IMR-90 (cell line): ENCODE data around the gene INPP1.

Experiments
- CEBPB ChIP-seq: IDR thresholded peaks from 2 replicates; pipeline ENCODE4 v1.6.1; 2012; ENCODE audit warnings: low read depth, low read length, improper control_type of control experiment
- POLR2A ChIP-seq: IDR thresholded peaks from 2 replicates; pipeline ENCODE4 v1.6.1; 2012; ENCODE audit warnings: mild to moderate bottlenecking, low read depth, low read length
- RFX5 ChIP-seq: IDR thresholded peaks from 2 replicates; pipeline ENCODE4 v1.8.0; 2012; ENCODE audit warnings: low read depth, mild to moderate bottlenecking, low read length, moderate library complexity
- TF ChIP-seq, protein P1 (sequence below): conservative IDR thresholded peaks from 2 replicates; pipeline ENCODE4 v1.5.1; 2012; ENCODE audit warnings: mild to moderate bottlenecking, low read depth, low read length, improper control_type of control experiment

DNA sequence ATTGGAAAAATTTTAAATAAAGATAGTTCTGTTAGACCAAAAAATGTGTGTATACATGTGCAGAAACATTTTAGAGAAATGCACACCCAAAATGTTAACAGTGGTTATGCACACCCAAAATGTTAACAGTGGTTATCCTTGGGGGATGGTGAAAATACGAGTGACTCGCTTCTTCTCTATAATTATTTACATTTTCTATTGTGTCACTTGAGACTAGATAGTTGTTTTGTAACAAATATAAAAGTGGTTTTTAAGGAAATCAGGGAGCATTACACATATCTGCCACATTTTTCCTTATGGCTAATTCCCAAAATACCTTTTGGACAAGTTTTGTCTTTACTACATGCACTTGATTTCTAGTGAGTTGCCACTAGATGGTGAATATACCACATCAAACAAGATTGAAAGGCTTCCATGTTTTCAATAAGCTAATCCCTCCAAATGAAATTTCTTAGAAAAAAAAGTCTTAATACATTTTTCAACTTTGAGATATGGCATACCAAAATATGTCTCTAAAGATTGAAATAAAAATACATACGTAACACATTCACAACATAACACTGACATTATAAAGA, 14.7 kb upstream of the INPP1 start:
- TF ChIP-seq, protein P1, sequence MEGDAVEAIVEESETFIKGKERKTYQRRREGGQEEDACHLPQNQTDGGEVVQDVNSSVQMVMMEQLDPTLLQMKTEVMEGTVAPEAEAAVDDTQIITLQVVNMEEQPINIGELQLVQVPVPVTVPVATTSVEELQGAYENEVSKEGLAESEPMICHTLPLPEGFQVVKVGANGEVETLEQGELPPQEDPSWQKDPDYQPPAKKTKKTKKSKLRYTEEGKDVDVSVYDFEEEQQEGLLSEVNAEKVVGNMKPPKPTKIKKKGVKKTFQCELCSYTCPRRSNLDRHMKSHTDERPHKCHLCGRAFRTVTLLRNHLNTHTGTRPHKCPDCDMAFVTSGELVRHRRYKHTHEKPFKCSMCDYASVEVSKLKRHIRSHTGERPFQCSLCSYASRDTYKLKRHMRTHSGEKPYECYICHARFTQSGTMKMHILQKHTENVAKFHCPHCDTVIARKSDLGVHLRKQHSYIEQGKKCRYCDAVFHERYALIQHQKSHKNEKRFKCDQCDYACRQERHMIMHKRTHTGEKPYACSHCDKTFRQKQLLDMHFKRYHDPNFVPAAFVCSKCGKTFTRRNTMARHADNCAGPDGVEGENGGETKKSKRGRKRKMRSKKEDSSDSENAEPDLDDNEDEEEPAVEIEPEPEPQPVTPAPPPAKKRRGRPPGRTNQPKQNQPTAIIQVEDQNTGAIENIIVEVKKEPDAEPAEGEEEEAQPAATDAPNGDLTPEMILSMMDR, result peak; percentile 36
- no peak for TF ChIP-seq RFX5
- no peak for TF ChIP-seq POLR2A
- no peak for TF ChIP-seq CEBPB
